ENCODE data around the gene TOR3A.

TOR3A gene

GRCh38 chr1:179083533-179083932, 1.7 kb downstream of the TOR3A start:
- H3K4me3 Mint-ChIP-seq, result peak overlapping the region; percentile 99
- H3K4me1 Mint-ChIP-seq (ENCODE audit: low read depth), result peaks cover 16% of the 10 kb centered on the region
- H3K27ac Mint-ChIP-seq, result peak overlapping the region; percentile 65
- peaks cover 20% of the 10 kb centered on the region for H3K36me3 Mint-ChIP-seq (ENCODE audit: low read depth)
- no peaks in the 10 kb centered on the region for H3K27me3 Mint-ChIP-seq (ENCODE audit: low read depth)
- H3K9me3 Mint-ChIP-seq, result no peaks in the 10 kb centered on the region
- no peak for DNase-seq (ENCODE audit: low spot score)

GRCh38 chr1:179087665-179088064, 5.8 kb downstream of the TOR3A start:
- no peak overlapping the region for H3K27ac Mint-ChIP-seq
- no peak overlapping the region for H3K4me3 Mint-ChIP-seq
- peaks cover 32% of the 10 kb centered on the region for H3K36me3 Mint-ChIP-seq (ENCODE audit: low read depth)
- no peaks in the 10 kb centered on the region for H3K27me3 Mint-ChIP-seq (ENCODE audit: low read depth)
- peaks cover 4% of the 10 kb centered on the region for H3K4me1 Mint-ChIP-seq (ENCODE audit: low read depth)
- no peaks in the 10 kb centered on the region for H3K9me3 Mint-ChIP-seq
- no peak for DNase-seq (ENCODE audit: low spot score)

- Mint-ChIP-seq H3K27ac (no peak overlapping the region), H3K4me1 (ENCODE audit: low read depth) (no peaks in the 10 kb centered on the region), H3K9me3 (no peaks in the 10 kb centered on the region), H3K4me3 (no peak overlapping the region), H3K36me3 (ENCODE audit: low read depth) (peaks cover 39% of the 10 kb centered on the region), H3K27me3 (ENCODE audit: low read depth) (no peaks in the 10 kb centered on the region)
- no peak for DNase-seq (ENCODE audit: low spot score)
These were observed 8.1 kb downstream of the TOR3A start for GRCh38 chr1:179089827-179090482.

- no peak for DNase-seq (ENCODE audit: low spot score)
- Mint-ChIP-seq H3K4me3 (no peak overlapping the region), H3K4me1 (ENCODE audit: low read depth) (no peaks in the 10 kb centered on the region), H3K27me3 (ENCODE audit: low read depth) (no peaks in the 10 kb centered on the region), H3K27ac (no peak overlapping the region), H3K9me3 (no peaks in the 10 kb centered on the region), H3K36me3 (ENCODE audit: low read depth) (peaks cover 38% of the 10 kb centered on the region)
These were observed 8.7 kb downstream of the TOR3A start for GRCh38 chr1:179090522-179090921.

- peaks cover 37% of the 10 kb centered on the region for H3K36me3 Mint-ChIP-seq (ENCODE audit: low read depth)
- H3K4me1 Mint-ChIP-seq (ENCODE audit: low read depth), result no peaks in the 10 kb centered on the region
These were observed 9.1 kb downstream of the TOR3A start for GRCh38 chr1:179090923-179091322.

GRCh38 chr1:179091691-179092165, 9.9 kb downstream of the TOR3A start:
- no peaks in the 10 kb centered on the region for H3K4me1 Mint-ChIP-seq (ENCODE audit: low read depth)
- H3K9me3 Mint-ChIP-seq, result no peaks in the 10 kb centered on the region
- no peaks in the 10 kb centered on the region for H3K27me3 Mint-ChIP-seq (ENCODE audit: low read depth)
- H3K27ac Mint-ChIP-seq, result no peak overlapping the region
- no peak overlapping the region for H3K4me3 Mint-ChIP-seq
- DNase-seq (ENCODE audit: low spot score), result no peak
- peaks cover 36% of the 10 kb centered on the region for H3K36me3 Mint-ChIP-seq (ENCODE audit: low read depth)

More at GRCh38 chr1:179090923-179091322, 9.1 kb downstream of the TOR3A start:
- Mint-ChIP-seq H3K9me3 (no peaks in the 10 kb centered on the region), H3K27ac (no peak overlapping the region), H3K27me3 (ENCODE audit: low read depth) (no peaks in the 10 kb centered on the region), H3K4me3 (no peak overlapping the region)
- DNase-seq (ENCODE audit: low spot score), result no peak

GRCh38 chr1:179092896-179093461, 11.1 kb downstream of the TOR3A start:
- Mint-ChIP-seq H3K9me3 (no peaks in the 10 kb centered on the region), H3K27ac (no peak overlapping the region), H3K27me3 (ENCODE audit: low read depth) (no peaks in the 10 kb centered on the region), H3K36me3 (ENCODE audit: low read depth) (peaks cover 40% of the 10 kb centered on the region), H3K4me1 (ENCODE audit: low read depth) (no peaks in the 10 kb centered on the region), H3K4me3 (no peak overlapping the region)
- DNase-seq (ENCODE audit: low spot score), result no peak

GRCh38 chr1:179094818-179095217, 12.9 kb downstream of the TOR3A start:
- Mint-ChIP-seq H3K4me1 (ENCODE audit: low read depth) (no peaks in the 10 kb centered on the region), H3K9me3 (no peaks in the 10 kb centered on the region), H3K36me3 (ENCODE audit: low read depth) (peaks cover 33% of the 10 kb centered on the region), H3K4me3 (no peak overlapping the region), H3K27me3 (ENCODE audit: low read depth) (no peaks in the 10 kb centered on the region), H3K27ac (no peak overlapping the region)
- DNase-seq (ENCODE audit: low spot score), result no peak

- no peak overlapping the region for H3K27ac Mint-ChIP-seq
- H3K4me1 Mint-ChIP-seq (ENCODE audit: low read depth), result no peaks in the 10 kb centered on the region
- H3K9me3 Mint-ChIP-seq, result no peaks in the 10 kb centered on the region
- no peak overlapping the region for H3K4me3 Mint-ChIP-seq
- DNase-seq (ENCODE audit: low spot score), result no peak
- no peaks in the 10 kb centered on the region for H3K27me3 Mint-ChIP-seq (ENCODE audit: low read depth)
- H3K36me3 Mint-ChIP-seq (ENCODE audit: low read depth), result peaks cover 33% of the 10 kb centered on the region
These were observed 13.5 kb downstream of the TOR3A start for GRCh38 chr1:179095377-179095776.

- Mint-ChIP-seq H3K4me1 (ENCODE audit: low read depth) (no peaks in the 10 kb centered on the region), H3K9me3 (no peaks in the 10 kb centered on the region), H3K27me3 (ENCODE audit: low read depth) (no peaks in the 10 kb centered on the region), H3K36me3 (ENCODE audit: low read depth) (peaks cover 31% of the 10 kb centered on the region), H3K4me3 (no peak overlapping the region), H3K27ac (no peak overlapping the region)
- DNase-seq (ENCODE audit: low spot score), result no peak
These were observed 14.1 kb downstream of the TOR3A start for GRCh38 chr1:179095924-179096323.

GRCh38 chr1:179099891-179100290, 18.0 kb downstream of the TOR3A start:
- Mint-ChIP-seq H3K27me3 (ENCODE audit: low read depth) (no peaks in the 10 kb centered on the region), H3K4me3 (no peak overlapping the region), H3K9me3 (no peaks in the 10 kb centered on the region), H3K36me3 (ENCODE audit: low read depth) (peaks cover 10% of the 10 kb centered on the region), H3K4me1 (ENCODE audit: low read depth) (no peaks in the 10 kb centered on the region), H3K27ac (no peak overlapping the region)
- DNase-seq (ENCODE audit: low spot score), result no peak

- Mint-ChIP-seq H3K9me3 (no peaks in the 10 kb centered on the region), H3K4me3 (no peak overlapping the region), H3K27me3 (ENCODE audit: low read depth) (no peaks in the 10 kb centered on the region), H3K36me3 (ENCODE audit: low read depth) (peaks cover 5% of the 10 kb centered on the region), H3K27ac (no peak overlapping the region), H3K4me1 (ENCODE audit: low read depth) (no peaks in the 10 kb centered on the region)
- no peak for DNase-seq (ENCODE audit: low spot score)
These were observed 19.7 kb downstream of the TOR3A start for GRCh38 chr1:179101566-179101965.

- H3K4me1 Mint-ChIP-seq (ENCODE audit: low read depth), result no peaks in the 10 kb centered on the region
- H3K4me3 Mint-ChIP-seq, result no peak overlapping the region
- DNase-seq (ENCODE audit: low spot score), result no peak
- no peak overlapping the region for H3K27ac Mint-ChIP-seq
- no peaks in the 10 kb centered on the region for H3K27me3 Mint-ChIP-seq (ENCODE audit: low read depth)
- H3K36me3 Mint-ChIP-seq (ENCODE audit: low read depth), result peaks cover 2% of the 10 kb centered on the region
- no peaks in the 10 kb centered on the region for H3K9me3 Mint-ChIP-seq
These were observed 22.1 kb downstream of the TOR3A start for GRCh38 chr1:179103999-179104398.

- H3K4me3 Mint-ChIP-seq, result no peak overlapping the region
- H3K9me3 Mint-ChIP-seq, result no peaks in the 10 kb centered on the region
- no peaks in the 10 kb centered on the region for H3K27me3 Mint-ChIP-seq (ENCODE audit: low read depth)
- H3K4me1 Mint-ChIP-seq (ENCODE audit: low read depth), result no peaks in the 10 kb centered on the region
- peaks cover 6% of the 10 kb centered on the region for H3K36me3 Mint-ChIP-seq (ENCODE audit: low read depth)
- no peak overlapping the region for H3K27ac Mint-ChIP-seq
- no peak for DNase-seq (ENCODE audit: low spot score)
These were observed 22.9 kb downstream of the TOR3A start for GRCh38 chr1:179104611-179105250.

Measured in T-helper 2 cell treated with Interferon-gamma antibody and Interleukin-4, amounts not matched to agents 5 μg/mL and 100 μg/mL, for 36 hours (primary cell).